Activated T-cell treated with anti-CD3 and anti-CD28 coated beads, Interleukin-2, amount 50 U/mL, for 4 hours (primary cell): ENCODE results near the gene OR12D2. TPM values are rescaled to one million over a fixed set of nuclear protein-coding genes. Genes with fewer than 3 reads are reported as not detected.
"Not testable (repeated sequence)": the region's sequence is repeated elsewhere in the genome, so short reads cannot be mapped to it uniquely, and the experiment has no call there.

Experiments
- ATAC-seq, 2 donors: fragments of 200-7000 bp; cut with Tn5 transposase; one replicate each; pipeline ENCODE4 v1.10.0; 2021
- DNase-seq: peaks from one replicate; pipeline ENCODE4 v3.0.0-alpha.2; 2020
- H3K27me3 Mint-ChIP-seq: one replicate; pipeline ENCODE4 v1.8.0; 2021; ENCODE audit warnings: low read depth, mixed read lengths
- H3K36me3 Mint-ChIP-seq: one replicate; pipeline ENCODE4 v1.8.0; 2022; ENCODE audit warnings: mixed read lengths; ENCODE audit not compliant: insufficient read depth
- H3K4me1 Mint-ChIP-seq: one replicate; pipeline ENCODE4 v1.8.0; 2021; ENCODE audit warnings: low read depth, mixed read lengths
- H3K4me3 Mint-ChIP-seq: one replicate; pipeline ENCODE4 v1.8.0; 2021; ENCODE audit warnings: mild to moderate bottlenecking, moderate library complexity, mixed read lengths
- H3K9me3 Mint-ChIP-seq: one replicate; pipeline ENCODE4 v1.8.0; 2021; ENCODE audit warnings: mixed read lengths
- total RNA-seq, 3 donors: library from RNA; stranded (reverse); gene quantifications; one replicate each; pipeline ENCODE4 v1.2.1, GENCODE V29; 2021

The OR12D2 gene
- total RNA-seq, 3 donors from 2014 or later: not detected

DNA sequence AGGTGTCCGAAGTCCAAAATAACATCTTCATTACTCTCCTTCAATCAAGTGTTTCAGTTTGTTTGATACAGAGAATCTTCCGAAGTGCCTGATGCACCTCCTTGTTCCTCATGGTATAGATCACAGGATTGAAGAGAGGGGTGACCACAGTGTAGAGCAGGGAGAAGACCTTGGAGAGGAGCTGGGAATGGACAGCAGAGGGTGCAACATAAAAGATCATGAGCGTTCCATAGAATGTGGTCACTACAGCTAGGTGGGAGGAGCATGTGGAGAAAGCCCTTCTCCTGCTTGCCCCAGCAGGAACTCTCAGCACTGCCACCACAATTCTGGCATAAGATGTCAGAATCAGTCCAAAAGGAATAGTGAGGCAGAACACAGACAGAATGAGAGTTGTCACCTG is 31.2 kb downstream of the OR12D2 start:
- H3K27me3 Mint-ChIP-seq: peaks cover 34% of the 10 kb centered on the region
- H3K36me3 Mint-ChIP-seq: no peaks in the 10 kb centered on the region
- H3K4me3 Mint-ChIP-seq: no peak overlapping the region
- ATAC-seq: no peak
- no peak for DNase-seq
- no peaks in the 10 kb centered on the region for H3K9me3 Mint-ChIP-seq
- H3K4me1 Mint-ChIP-seq: no peaks in the 10 kb centered on the region

DNA sequence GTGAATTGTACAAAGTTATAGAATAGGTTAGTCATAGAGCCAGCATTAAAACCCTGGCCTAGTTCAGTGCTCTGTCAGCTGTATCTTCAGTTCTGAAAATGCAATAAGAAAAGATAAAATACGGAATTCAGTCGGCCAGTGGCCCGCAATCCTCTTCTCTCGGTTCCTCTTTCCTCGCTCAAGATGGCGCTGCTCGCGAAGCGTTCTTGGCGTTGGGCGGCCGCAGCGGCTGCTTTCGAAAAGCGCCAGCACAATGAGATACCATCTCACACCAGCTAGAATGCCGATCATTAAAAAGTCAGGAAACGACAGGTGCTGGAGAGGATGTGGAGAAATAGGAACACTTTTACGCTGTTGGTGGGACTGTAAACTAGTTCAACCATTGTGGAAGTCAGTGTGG is 41.3 kb downstream of the OR12D2 start:
- H3K9me3 Mint-ChIP-seq, ATAC-seq, DNase-seq, H3K4me1 Mint-ChIP-seq, H3K36me3 Mint-ChIP-seq, H3K4me3 Mint-ChIP-seq: not testable (repeated sequence)
- peaks cover 24% of the 10 kb centered on the region for H3K27me3 Mint-ChIP-seq

DNA sequence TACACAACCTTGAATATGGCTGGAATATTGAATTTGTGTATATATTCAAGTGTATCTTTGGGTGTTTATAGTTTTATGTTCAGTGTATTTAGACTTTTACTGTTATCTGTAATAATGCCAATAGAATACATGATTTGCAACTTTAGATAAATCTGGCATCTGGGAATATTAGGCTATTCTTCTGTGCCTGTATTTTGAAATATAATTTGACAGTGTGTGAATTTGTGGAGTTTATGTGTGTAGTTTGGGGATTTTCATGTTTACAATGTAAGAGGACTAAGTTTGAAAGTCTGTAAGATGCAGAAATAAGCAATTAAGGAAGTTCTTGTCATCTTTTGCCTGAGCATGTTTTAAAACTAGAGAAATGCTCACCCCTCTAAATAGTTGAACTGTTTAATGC is 43.6 kb downstream of the OR12D2 start, which contains the start of gene OR10C1:
Gene OR10C1, plus strand, starts transcription at position 301 of the 400 bp plus-strand sequence. CDS start 710 bp downstream, outside the sequence.
- no peak within 1 kb of the TSS for H3K4me3 Mint-ChIP-seq
- peaks cover 23% of the 10 kb centered on the region for H3K27me3 Mint-ChIP-seq
- H3K4me1 Mint-ChIP-seq: no peaks in the 10 kb centered on the region
- peaks cover 3% of the 10 kb centered on the region for H3K9me3 Mint-ChIP-seq
- no peak for ATAC-seq
- H3K36me3 Mint-ChIP-seq: no peaks in the 10 kb centered on the region
- DNase-seq: no peak

DNA sequence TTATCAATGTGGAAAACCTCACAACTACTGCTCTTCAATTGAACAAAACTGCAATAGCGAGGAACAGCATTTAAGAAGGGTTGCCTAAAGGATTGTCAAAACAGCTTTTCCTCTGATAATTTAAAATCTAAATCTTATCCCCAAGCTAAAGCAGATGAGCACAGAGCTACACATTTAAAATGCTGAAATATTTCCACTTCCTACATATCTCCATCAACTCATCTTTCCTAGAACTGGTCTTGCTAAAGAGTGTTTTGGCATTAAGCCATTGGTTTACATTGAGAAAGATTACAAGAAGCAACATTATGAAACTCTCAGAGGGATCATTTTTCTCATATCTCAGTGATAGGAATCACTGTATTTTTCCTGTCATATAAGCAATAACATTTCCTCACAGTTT is 47.3 kb downstream of the OR12D2 start:
- H3K36me3 Mint-ChIP-seq: no peaks in the 10 kb centered on the region
- DNase-seq: no peak
- H3K4me3 Mint-ChIP-seq: no peak overlapping the region
- H3K4me1 Mint-ChIP-seq: no peaks in the 10 kb centered on the region
- H3K9me3 Mint-ChIP-seq: peaks cover 9% of the 10 kb centered on the region
- peaks cover 38% of the 10 kb centered on the region for H3K27me3 Mint-ChIP-seq
- ATAC-seq: no peak

DNA sequence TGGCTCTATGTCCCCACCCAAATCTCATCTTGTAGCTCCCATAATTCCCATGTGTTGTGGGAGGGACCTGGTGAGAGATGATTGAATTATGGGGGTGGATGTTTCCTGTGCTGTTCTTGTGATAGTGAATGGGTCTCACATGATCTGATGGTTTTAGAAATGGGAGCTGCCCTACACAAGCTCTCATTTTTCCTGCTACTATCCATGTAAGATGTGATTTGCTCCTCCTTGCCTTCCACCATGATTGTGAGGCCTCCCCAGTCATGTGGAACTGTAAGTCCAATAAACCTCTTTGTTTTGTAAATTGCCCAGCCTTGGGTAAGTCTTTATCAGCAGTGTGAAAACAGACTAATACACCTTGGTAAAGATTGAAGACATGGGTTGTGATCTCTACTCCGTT is 48.6 kb downstream of the OR12D2 start:
- DNase-seq, ATAC-seq, H3K4me3 Mint-ChIP-seq, H3K4me1 Mint-ChIP-seq, H3K9me3 Mint-ChIP-seq, H3K36me3 Mint-ChIP-seq: not testable (repeated sequence)
- H3K27me3 Mint-ChIP-seq: peaks cover 46% of the 10 kb centered on the region

Other genes with a start within 250 kb of the OR12D2 start
- not detected for gene OR2J2, start 224.7 kb upstream of the OR12D2 start, total RNA-seq
- not detected for gene OR14J1, start 93.9 kb upstream of the OR12D2 start, total RNA-seq
- gene OR5V1, start 26.8 kb upstream of the OR12D2 start, total RNA-seq: not detected
- gene OR12D3, start 20.3 kb upstream of the OR12D2 start, total RNA-seq: not detected
- gene OR12D1, start 19.3 kb downstream of the OR12D2 start, total RNA-seq: not detected
- not detected for gene OR10C1, start 43.7 kb downstream of the OR12D2 start, total RNA-seq
- not detected for gene OR11A1, start 61.4 kb downstream of the OR12D2 start, total RNA-seq
- not detected for gene OR2H1, start 61.5 kb downstream of the OR12D2 start, total RNA-seq
- not detected for gene MAS1L, start 92.3 kb downstream of the OR12D2 start, total RNA-seq
- 1 to 10 TPM; 1.6 to 3.5 (median 3.3) TPM for gene UBD, start 164.1 kb downstream of the OR12D2 start, total RNA-seq
- gene OR2H2, start 189.5 kb downstream of the OR12D2 start, total RNA-seq: not detected
- 1 to 10 TPM; 4.2 to 5.6 (median 4.7) TPM for gene GABBR1, start 237.6 kb downstream of the OR12D2 start, total RNA-seq